Aortic smooth muscle cell (primary cell): ENCODE data around the gene CACTIN. TPM values are rescaled to one million over a fixed set of nuclear protein-coding genes. Genes with fewer than 3 reads are reported as not detected.

Source experiments
- total RNA-seq: library from RNA; depleted of rRNA; stranded (reverse); fragments of >200 nt; gene quantifications from 2 replicates; pipeline ENCODE4 v1.2.3, GENCODE V29; 2014

The CACTIN gene
- total RNA-seq = 18.2 and 24.6 TPM in 2 replicates

GRCh38 chr19:3626473-3627350, at the start of gene CACTIN:
CACTIN (minus strand) TSS chr19:3626790; CDS start chr19:3626762, 28 bp downstream.

DNA sequence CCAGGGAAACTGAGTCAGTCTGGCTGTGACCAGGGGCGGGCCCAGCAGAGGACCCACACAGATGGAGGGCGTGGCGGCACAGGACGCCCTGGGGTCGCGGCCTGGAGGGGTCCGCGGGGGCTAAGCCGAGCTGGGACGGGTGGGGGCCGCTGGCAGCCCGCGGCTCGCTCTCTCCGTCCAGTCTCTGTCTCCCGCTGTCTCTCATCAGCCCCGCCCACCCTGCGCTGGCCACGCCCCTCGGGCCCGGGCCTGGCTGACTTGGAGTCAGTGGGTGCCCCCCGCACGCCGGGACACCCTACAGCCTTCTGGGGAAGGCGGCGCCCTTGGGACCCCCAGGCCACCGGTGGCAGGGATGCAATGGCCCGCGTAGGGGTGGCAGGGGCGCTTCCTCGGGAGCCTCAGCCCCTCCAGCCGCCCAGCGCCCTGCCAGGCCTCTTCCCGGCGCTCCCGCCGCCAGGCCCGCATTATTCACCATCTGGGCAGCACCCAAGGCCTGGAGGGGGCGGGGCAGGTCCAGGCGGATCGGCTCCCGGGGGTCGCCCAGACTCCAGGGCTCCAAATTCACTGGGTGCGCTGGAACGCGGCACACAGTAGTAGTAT, 19.8 kb downstream of the CACTIN start, which contains the start of gene TBXA2R:
TBXA2R (minus strand) TSS at position 186 of the 600 bp plus-strand sequence. CDS start 6,241 bp downstream, outside the sequence.

GRCh38 chr19:3585301-3586126, 41.1 kb downstream of the CACTIN start, which contains the start of gene GIPC3:
GIPC3 (plus strand) TSS chr19:3585478; CDS start chr19:3585598, 120 bp downstream.

GRCh38 chr19:3572855-3573161, 53.8 kb downstream of the CACTIN start, which contains the start of gene HMG20B:
HMG20B (plus strand) TSS chr19:3572944; CDS start chr19:3573310, 366 bp downstream.

Other genes starting within 250 kb of the CACTIN start
- not detected in 2 replicates for gene SMIM24, start 146.3 kb downstream of the CACTIN start, total RNA-seq
- gene SMIM44, start 143.3 kb downstream of the CACTIN start, total RNA-seq = not detected in 2 replicates
- gene DOHH, start 126.1 kb downstream of the CACTIN start, total RNA-seq = 9.3 and 13.6 TPM in 2 replicates
- gene FZR1, start 120.5 kb downstream of the CACTIN start, total RNA-seq = 30.5 and 33.0 TPM in 2 replicates
- not detected in 2 replicates for gene TEKTIP1, start 87.6 kb downstream of the CACTIN start, total RNA-seq
- gene MFSD12, start 69.2 kb downstream of the CACTIN start, total RNA-seq = 86.3 and 130 TPM in 2 replicates
- 84.4 and 98.6 TPM in 2 replicates for gene HMG20B, start 53.8 kb downstream of the CACTIN start, total RNA-seq
- gene GIPC3, start 41.3 kb downstream of the CACTIN start, total RNA-seq = under 0.01 and 0.06 TPM in 2 replicates
- 4.0 and 6.3 TPM in 2 replicates for gene TBXA2R, start 19.9 kb downstream of the CACTIN start, total RNA-seq
- gene PIP5K1C, start 73.7 kb upstream of the CACTIN start, total RNA-seq = 21.8 and 26.9 TPM in 2 replicates
- gene TJP3, start 81.6 kb upstream of the CACTIN start, total RNA-seq = not detected in 2 replicates
- gene APBA3, start 134.9 kb upstream of the CACTIN start, total RNA-seq = 10.6 and 12.2 TPM in 2 replicates
- gene MRPL54, start 135.9 kb upstream of the CACTIN start, total RNA-seq = 48.9 and 52.3 TPM in 2 replicates
- gene RAX2, start 145.4 kb upstream of the CACTIN start, total RNA-seq = not detected in 2 replicates
- not detected in 2 replicates for gene MATK, start 159.6 kb upstream of the CACTIN start, total RNA-seq
- gene ZFR2, start 242.2 kb upstream of the CACTIN start, total RNA-seq = not detected in 2 replicates